Measurements from ENCODE around the gene SLC44A3. TPM values are rescaled to one million over a fixed set of nuclear protein-coding genes. Genes with fewer than 3 reads are reported as not detected.

Gene SLC44A3
- total RNA-seq, 1 donor, result 1.6 TPM

- H3K4me3 ChIP-seq (ENCODE audit: low read depth, low read length), result peak overlapping the region; percentile 2
- TF ChIP-seq, protein P1, sequence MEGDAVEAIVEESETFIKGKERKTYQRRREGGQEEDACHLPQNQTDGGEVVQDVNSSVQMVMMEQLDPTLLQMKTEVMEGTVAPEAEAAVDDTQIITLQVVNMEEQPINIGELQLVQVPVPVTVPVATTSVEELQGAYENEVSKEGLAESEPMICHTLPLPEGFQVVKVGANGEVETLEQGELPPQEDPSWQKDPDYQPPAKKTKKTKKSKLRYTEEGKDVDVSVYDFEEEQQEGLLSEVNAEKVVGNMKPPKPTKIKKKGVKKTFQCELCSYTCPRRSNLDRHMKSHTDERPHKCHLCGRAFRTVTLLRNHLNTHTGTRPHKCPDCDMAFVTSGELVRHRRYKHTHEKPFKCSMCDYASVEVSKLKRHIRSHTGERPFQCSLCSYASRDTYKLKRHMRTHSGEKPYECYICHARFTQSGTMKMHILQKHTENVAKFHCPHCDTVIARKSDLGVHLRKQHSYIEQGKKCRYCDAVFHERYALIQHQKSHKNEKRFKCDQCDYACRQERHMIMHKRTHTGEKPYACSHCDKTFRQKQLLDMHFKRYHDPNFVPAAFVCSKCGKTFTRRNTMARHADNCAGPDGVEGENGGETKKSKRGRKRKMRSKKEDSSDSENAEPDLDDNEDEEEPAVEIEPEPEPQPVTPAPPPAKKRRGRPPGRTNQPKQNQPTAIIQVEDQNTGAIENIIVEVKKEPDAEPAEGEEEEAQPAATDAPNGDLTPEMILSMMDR (IDR thresholded peaks at IDR 0.05; ENCODE audit: insufficient read depth, low read length), result no peak
- peak; percentile 59 for DNase-seq (ENCODE audit: low read depth)
Observed at GRCh38 chr1:94806441-94806871, 13.7 kb upstream of the SLC44A3 start.

DNA sequence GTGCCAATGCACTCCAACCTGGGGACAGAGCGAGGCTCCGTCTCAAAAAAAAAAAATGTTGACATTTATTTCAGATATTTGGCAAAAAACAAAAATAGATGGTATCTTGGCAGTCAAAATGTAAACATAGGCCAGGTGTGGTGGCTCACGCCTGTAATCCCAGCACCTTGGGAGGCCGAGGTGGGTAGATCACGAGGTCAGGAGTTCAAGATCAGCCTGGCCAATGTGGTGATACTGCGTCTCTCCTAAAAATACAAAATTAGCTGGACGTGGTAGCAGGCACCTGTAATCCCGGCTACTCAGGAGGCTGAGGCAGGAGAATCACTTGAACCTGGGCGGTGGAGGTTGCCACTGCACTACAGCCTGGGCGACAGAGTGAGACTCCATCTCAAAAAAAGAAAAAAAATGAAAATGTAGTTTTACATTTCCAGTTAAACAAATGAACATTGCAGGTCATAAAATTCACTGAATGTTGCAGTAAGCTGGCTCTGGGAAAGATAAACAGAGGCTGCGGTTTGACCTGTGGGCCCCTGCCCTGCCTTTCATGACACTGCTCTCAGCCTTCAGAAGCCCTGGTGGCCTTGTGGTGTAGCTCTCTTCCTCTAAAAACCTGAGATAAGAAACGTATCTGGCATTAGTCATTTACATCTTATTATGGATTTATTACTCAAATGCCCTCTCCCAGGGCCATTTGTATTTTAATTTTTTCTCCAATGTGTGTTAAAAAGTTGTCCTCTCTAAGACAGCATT, 12.2 kb upstream of the SLC44A3 start:
- no peak overlapping the region for H3K4me3 ChIP-seq (ENCODE audit: low read depth, low read length)
- TF ChIP-seq, protein P1 (IDR thresholded peaks at IDR 0.05; ENCODE audit: insufficient read depth, low read length), result no peak
- DNase-seq (ENCODE audit: low read depth), result no peak

DNA sequence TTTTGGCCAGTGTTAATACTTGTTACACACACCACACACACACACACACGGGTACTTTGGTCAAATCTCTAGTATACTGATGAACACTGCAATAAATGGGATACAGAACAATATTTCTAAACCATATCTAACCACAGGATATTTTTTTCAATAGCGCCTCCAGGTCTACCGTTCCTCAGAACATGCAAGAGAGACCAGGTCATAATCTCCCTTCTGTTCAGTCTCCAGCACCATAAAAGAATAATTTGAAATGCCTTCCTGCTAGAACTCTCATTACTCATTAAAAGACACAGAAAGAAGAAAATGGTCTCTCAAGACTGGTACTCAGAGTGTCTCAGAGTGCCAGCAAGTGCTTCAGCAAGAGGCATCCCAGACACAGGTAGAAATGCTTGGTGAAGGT, 11.5 kb upstream of the SLC44A3 start:
- no peak overlapping the region for H3K4me3 ChIP-seq (ENCODE audit: low read depth, low read length)
- TF ChIP-seq, protein P1 (IDR thresholded peaks at IDR 0.05; ENCODE audit: insufficient read depth, low read length), result no peak
- no peak for DNase-seq (ENCODE audit: low read depth)

DNA sequence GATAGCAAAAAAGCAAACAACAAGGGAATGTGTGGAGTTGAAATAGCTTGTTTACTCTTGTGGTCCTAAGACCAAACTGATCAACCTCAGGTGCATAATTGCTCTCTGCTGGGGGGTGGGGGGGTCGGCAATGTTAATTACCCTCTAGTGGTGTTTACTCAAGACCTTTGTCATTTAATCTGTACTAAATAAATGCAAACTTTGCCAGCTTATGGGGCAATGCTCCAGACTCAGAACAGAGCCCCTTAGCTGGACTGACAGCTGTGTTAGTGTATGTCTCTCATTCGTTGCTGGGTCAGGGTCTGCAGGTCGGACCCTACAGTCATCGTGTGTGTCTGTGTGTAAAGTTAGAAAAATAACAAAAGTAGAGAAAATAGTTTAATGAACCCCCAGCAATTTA, 7.2 kb upstream of the SLC44A3 start:
- TF ChIP-seq, protein P1 (IDR thresholded peaks at IDR 0.05; ENCODE audit: insufficient read depth, low read length), result no peak
- no peak for DNase-seq (ENCODE audit: low read depth)
- H3K4me3 ChIP-seq (ENCODE audit: low read depth, low read length), result no peak overlapping the region

GRCh38 chr1:94816030-94816429, 4.1 kb upstream of the SLC44A3 start:
- no peak for DNase-seq (ENCODE audit: low read depth)
- TF ChIP-seq, protein P1 (IDR thresholded peaks at IDR 0.05; ENCODE audit: insufficient read depth, low read length), result no peak
- no peak overlapping the region for H3K4me3 ChIP-seq (ENCODE audit: low read depth, low read length)

DNA sequence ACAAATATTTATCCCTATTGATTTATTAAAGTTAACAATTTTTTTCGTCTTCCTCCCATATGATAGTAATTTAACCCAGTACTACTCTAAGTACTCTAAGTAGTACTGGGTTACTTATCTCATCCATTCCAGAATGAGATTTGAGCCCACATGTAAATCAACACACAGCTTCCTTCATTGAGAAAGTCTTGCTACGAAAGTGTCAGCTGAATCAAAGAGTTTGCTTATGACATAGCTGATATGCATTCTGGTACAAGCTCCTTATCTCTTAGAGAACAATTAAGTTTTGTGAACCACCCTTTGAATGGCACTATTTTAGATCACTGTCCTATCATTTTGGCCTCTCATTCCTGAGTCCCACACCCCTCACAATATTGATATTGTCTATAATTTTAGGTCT, 2.4 kb upstream of the SLC44A3 start:
- H3K4me3 ChIP-seq (ENCODE audit: low read depth, low read length), result no peak overlapping the region
- TF ChIP-seq, protein P1 (IDR thresholded peaks at IDR 0.05; ENCODE audit: insufficient read depth, low read length), result no peak
- no peak for DNase-seq (ENCODE audit: low read depth)
